Skin of body (tissue), 2 donors: ENCODE results near the gene NUTM2G. TPM values are rescaled to one million over a fixed set of nuclear protein-coding genes. Genes with fewer than 3 reads are reported as not detected.
"Not testable (repeated sequence)": the region's sequence is repeated elsewhere in the genome, so short reads cannot be mapped to it uniquely, and the experiment has no call there.

ENCODE experiments used
- DNase-seq: peaks from one replicate; lab custom pipeline; 2025; lab: John Stamatoyannopoulos, UW
- total RNA-seq: library from RNA; depleted of rRNA; stranded (reverse); fragments of >200 nt; gene quantifications from one replicate; pipeline ENCODE4 v1.2.3, GENCODE V29; 2014

NUTM2G gene, protein sequence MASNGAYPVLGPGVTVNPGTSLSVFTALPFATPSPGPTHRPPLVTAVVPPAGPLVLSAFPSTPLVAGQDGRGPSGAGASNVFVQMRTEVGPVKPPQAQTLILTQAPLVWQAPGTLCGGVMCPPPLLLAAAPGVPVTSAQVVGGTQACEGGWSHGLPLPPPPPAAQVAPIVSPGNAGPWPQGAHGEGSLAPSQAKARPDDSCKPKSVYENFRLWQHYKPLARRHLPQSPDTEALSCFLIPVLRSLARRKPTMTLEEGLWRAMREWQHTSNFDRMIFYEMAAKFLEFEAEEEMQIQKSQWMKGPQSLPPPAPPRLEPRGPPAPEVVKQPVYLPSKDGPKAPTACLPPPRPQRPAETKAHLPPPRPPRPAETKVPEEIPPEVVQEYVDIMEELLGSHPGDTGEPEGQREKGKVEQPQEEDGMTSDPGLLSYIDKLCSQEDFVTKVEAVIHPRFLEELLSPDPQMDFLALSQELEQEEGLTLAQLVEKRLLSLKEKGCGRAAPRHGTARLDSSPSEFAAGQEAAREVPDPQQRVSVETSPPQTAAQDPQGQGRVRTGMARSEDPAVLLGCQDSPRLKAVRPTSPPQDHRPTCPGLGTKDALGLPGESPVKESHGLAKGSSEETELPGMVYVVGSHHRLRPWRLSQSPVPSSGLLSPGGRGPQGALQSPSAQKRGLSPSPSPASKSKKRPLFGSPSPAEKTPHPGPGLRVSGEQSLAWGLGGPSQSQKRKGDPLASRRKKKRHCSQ
- not detected for total RNA-seq

DNA sequence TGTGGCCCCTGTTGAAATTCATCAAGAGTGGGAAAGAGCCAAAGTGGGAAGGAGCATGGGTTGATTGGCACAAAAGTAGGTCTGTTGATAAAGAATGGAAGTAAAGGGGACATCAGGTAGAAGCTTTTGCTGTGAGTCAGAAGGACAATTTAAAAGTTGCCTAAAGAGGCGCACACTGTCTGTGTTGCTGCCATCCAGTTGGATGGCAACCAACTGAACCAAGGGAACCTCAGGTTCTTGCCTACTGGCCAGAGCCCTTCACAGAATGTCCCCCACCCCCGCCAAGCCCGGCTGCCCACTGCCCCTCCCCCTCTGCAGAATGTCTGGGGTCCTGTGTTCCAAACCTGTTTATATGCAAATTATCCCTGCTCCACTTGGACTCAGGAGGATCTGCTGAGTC lies at the start of gene NUTM2G:
Gene NUTM2G (plus strand): TSS at position 301 of the 400 bp plus-strand sequence. CDS start 182 bp downstream, outside the sequence.
- not testable (repeated sequence) for DNase-seq

DNA sequence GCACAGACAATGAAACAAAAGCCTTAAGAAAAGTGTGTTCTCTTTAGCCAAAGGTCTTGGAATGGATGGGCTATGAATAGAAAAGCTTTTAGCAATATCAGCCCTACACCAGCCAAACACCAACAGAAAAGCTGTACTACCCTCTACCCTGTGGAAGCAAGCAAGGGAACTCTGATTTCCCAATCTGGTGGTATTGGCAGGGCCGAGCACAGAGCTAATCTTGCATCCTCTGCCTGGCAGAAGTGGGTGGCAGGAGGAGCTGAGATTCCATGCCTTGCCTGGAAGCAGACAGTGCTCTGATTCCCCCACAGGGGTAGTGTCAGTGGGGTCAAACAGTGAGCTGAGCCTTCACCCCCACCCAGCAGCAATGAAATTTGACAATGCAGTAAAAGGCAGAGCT lies 44.7 kb upstream of the NUTM2G start:
- no peak for DNase-seq

DNA sequence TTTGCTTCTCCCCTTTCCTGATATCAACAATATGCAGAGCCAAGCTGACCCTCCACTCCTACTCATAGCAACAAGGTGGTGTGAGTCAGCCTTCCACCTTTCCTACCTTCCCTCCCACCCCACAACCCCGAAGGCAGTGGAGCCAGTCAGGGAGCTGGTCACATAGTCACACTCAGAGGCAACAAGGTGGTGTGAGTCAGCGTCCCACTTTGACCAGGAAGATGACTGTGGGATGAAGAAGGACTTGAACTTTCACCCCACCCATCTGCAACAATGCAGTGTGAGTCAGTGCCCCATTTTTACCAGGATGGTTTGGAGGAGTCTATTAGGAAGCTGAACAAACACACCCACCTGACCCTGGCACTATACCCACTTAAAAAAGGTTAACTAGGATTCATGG lies 44.2 kb upstream of the NUTM2G start:
- no peak for DNase-seq

DNA sequence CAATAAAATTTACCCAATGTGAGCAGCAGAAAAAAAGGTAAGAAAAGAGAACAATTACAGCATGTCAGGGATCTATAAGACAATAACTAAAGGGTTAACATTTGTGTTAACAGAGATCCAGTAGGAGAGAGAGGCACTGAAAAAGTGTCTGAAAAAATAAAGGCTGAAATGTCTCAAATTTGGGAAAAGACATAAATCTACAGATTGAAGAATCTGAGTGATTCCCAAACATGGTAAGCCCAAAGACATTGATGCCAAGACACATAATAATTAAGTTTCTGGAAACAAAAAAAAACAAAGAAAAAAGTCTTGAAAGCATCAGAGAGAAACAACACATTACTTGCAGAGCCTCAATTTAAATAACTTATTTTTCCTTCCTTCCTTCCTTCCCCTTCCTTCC lies 43.2 kb upstream of the NUTM2G start:
- DNase-seq, result no peak

DNA sequence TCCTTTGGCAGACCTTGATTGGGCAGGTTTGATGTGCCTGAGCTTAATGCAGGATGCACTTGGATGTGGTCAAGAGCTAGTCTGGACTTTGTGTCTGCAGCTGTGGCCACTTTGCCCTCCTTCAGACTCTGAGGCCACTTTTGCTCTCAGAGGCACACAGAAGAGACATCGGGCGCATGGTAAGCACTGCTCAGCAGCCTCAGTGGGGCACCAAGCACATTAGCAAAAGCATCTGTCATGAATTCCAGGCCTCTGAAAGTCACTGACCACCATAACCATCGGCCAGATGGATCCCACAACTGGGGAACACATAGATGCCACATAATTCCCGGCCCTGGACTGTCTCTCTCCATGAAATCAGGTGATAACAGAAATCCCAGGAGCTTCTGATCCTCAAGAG lies 40.1 kb upstream of the NUTM2G start:
- no peak for DNase-seq

DNA sequence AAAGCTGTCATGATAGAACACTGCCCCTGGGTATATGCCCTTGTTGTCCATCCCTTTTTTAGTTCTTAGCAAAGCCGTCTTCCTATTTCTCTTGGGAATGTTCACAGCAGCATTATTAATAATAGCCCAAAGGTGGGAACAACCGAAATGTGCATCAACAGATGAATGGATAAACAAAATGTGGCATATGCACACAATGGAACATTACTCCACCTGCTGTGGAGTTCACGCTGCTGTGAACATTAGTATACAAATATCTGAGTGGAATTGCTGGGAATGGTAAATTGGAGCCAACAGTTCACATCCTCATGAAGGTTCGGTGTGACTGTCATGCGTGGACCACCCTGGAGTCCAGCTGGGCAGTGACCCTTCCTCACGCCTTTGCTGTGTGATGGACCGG lies 36.5 kb upstream of the NUTM2G start:
- DNase-seq, result no peak

DNA sequence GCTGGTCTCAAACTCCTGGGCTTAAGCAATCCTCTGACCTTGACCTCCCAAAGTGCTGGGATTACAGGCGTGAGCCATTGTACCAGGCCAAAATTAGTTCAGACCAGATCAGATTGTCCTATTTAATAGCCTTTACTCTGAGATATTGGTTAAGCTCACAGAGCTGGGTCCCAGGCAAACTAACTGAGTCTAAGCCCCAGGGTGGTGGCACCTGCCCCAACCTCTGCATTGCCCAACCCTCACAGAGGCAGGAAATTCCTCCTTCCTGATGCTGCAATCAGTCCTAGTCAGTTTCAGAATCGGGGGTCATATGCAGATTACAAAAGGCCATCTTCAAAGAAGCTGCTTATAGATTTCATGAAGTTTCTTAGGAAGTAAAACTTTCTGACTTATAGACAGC lies 28.6 kb upstream of the NUTM2G start:
- DNase-seq, result not testable (repeated sequence)

DNA sequence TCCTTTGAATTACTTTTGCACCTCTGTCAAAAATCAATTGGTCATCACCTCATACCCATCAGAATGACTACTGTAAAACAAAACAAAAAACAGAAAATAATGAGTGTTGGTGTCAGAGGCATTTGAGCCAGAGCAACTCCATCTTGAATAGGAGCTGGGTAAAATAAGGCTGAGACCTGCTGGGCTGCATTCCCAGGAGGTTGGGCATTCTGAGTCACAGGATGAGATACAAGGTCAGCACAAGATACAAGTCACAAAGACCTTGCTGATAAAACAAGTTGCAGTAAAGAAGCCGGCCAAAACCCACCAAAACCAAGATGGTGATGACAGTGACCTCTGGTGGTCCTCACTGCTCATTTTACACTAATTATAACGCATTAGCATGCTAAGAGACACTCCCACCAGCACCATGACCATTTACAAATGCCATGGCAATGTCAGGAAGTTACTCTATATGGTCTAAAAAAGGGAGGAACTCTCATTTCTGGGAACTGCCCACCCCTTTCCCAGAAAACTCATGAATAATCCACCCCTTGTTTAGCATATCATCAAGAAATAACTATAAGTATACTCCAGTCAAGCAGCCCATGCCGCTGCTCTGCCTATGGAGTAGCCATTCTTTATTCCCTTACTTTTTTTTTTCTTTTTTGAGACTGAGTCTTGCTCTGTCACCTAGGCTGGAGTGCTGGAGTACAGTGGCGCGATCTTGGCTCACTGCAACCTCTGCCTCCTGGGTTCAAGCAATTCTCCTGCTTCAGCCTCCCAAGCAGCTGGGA lies 23.5 kb upstream of the NUTM2G start:
- not testable (repeated sequence) for DNase-seq

DNA sequence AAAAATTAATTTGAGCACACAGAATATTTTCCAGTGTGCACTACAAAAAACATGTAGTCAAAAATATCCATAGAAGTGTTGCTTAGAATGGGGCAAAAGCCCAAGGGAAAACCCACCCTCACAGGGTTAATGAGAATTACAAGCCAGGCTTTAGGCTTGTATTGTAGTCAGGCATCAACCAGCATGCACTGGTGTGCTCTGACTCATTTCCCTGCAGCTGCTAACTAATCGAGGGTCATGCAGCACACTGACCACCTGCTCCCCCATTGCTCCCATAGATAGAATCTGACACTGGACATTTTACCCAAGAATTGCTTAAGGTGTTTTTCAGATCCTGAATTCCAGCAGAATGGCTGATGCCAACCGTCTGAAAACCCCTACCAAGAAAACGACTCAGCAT lies 20.2 kb upstream of the NUTM2G start:
- DNase-seq, result not testable (repeated sequence)

DNA sequence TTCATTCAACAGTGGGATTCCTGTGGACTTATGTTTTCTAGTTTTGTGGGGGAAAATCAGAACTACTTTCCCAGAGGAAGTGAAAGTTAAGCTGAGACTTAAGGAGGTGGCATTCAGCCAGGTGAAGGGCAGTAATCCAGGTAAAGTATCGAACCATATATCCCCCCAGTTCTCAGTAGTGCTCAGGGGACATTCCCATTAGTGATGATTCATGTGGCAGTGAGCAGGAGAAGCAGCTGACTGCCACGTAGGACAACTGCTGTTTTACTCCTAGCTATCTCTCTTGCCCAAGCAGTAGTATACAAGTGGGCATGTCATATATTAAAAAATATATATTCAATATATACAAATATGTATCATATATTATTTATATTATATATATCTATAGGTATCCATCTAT lies 13.1 kb upstream of the NUTM2G start:
- DNase-seq, result not testable (repeated sequence)

DNA sequence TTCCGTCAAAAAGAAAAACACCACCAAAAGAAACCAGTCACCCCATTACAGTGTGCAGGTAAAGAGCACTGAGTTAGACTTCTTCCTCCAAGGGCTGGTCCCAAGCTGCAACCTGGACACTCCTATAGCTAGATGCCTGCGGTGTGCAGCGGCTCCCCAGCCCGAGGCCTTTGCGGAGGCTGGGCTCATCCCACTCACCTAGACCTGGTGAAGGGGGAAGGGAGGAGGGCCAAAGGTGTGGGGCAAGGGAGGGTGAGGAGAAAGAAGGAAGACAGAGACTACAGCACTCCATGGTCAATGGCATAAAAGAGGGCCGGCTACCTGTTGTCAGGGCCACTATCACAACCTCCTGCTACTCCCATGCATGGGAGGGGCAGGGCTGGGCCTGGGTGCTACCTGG lies 12.1 kb upstream of the NUTM2G start:
- DNase-seq, result not testable (repeated sequence)

DNA sequence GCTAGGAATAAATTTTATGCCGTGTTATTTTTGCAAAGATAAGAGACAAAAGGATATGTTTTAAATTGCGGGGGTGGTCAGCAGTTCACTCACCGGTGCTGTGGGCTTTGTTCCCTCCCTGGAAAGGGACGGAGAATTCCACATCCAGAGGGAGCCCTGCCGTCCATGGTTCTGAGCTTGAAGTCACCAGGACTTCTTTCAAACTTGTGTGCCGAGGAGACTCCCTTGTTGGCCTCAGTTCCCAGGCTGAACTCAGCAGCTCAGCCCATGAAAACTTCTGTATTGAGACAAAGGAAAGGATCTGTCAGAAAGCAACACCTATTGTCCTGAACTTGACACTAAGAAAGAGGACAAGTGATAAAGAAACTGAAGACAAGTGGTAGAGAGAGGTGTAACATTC lies 10.1 kb upstream of the NUTM2G start:
- DNase-seq, result not testable (repeated sequence)

DNA sequence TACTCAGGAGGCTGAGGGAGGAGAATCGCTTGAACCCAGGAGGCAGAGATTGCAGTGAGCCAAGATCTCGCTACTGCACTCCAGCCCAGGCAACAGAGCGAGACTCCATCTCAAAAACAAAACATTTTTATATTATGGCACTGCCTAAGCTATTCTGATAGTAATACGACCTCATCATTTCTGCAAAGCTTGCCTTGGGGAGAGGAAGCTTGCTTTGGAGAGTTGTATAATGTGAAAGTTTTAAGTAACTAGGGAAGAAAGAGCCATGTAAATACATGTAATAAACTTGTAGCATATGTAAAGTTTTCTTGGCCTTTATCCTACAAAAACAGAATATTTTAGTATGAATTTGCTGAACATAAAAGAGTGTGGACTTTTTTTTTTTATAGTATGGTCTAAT lies 7.8 kb upstream of the NUTM2G start:
- DNase-seq, result not testable (repeated sequence)

DNA sequence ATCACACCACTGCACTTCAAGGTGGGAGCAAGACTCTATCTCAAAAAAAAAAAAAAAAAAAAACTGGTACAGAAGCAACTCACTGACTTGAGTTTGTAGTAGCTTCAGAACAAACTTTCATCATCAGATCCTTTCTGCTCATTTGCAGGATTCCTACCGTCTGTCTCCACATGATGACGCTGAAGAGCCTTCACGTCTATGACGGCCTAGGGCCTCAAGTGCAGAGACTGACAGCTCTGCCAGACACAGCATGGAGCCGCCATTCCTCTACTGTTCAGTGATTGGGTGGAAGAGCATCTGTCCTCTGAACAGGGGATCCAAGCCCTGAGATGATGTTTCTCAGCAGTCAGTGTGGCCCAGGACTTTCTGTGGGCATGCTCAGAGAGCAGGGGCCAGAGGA lies 3.1 kb upstream of the NUTM2G start:
- not testable (repeated sequence) for DNase-seq

DNA sequence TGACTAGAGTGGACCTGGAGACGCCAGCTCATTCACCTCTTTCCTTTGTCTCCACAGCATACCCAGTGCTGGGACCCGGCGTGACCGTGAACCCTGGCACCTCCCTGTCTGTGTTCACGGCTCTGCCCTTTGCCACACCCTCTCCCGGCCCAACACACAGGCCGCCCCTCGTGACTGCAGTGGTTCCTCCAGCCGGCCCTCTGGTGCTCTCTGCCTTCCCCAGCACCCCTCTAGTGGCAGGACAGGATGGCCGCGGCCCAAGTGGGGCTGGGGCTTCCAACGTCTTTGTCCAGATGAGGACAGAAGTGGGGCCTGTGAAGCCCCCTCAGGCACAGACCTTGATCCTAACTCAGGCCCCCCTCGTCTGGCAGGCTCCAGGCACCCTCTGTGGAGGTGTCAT lies 3.0 kb downstream of the NUTM2G start:
- DNase-seq, result not testable (repeated sequence)

DNA sequence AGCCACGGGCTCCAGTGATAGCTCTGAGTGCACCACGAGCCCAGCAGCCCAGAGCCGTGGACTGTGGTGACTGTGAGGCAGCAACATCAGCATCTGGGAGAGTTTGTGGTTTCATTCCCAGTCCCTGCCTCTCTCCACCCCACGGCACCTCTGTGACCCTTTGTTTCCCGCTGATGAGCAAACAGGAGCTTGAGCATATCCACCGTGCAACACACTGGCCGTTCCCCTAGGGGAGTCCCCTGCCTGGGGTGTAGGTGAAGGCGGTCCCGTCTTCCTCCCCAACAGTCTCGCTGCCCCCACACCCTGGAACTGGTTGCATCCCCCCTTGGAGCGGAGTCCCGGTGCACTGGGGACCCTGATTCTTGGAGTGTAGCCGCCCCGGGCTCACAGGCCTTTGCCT lies 5.5 kb downstream of the NUTM2G start:
- not testable (repeated sequence) for DNase-seq

DNA sequence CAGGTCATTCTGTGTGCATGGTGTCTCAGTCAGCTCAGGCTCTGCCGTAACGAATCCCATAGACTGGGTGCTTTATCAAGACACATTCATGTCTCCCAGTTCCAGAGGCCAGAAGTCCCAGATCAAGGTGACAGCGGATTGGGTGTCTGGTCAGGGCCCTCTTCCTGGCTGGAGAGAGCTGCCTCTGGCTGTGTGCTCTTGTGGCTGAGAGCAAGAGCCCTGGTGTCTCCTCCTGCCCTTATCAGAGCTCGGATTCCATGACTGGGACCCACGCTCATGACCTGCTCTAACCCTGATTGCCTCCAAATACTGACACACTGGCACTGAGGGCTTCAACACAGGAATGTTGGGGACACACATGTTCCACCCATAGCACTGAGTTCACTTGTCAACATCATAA lies 6.1 kb downstream of the NUTM2G start:
- not testable (repeated sequence) for DNase-seq

DNA sequence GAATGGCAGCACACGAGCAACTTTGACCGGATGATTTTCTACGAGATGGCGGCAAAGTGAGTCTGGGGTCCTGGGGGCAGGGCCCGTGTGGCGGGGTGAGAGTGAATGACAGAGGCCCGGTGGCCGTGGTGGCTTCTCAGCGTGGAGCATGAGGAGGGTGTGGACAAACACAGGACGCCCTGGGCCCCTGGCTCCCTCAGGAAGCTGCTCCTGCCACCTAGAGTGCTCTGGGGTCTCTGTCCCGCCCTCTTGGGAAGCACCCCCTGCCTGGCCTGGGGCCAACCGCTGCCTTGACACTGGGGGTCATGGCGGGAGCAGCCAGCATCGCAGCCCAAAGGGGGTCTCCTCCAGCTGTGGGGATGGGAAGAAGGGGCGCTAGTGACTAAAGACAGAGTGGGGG lies 6.8 kb downstream of the NUTM2G start:
- DNase-seq, result not testable (repeated sequence)

DNA sequence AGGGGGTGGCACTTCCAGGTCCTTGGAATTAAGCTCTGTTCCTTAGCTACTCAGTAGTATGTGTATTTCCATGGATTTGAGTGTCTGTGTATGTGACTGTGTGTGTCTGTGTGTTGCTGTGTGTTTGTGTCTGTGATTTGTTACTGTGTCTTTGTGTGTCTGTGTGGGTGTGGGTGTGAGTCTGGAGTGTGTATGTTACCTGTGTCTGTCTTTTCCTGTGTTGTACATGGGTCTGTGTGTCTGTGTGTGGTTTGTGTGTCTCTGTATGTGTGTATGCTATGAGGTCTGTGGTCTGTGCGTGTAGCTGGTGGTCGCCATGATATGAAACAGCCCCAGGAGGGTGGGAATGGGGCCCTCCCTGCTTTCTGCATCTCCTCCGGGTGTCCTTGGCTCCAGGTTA lies 8.8 kb downstream of the NUTM2G start:
- DNase-seq, result not testable (repeated sequence)

DNA sequence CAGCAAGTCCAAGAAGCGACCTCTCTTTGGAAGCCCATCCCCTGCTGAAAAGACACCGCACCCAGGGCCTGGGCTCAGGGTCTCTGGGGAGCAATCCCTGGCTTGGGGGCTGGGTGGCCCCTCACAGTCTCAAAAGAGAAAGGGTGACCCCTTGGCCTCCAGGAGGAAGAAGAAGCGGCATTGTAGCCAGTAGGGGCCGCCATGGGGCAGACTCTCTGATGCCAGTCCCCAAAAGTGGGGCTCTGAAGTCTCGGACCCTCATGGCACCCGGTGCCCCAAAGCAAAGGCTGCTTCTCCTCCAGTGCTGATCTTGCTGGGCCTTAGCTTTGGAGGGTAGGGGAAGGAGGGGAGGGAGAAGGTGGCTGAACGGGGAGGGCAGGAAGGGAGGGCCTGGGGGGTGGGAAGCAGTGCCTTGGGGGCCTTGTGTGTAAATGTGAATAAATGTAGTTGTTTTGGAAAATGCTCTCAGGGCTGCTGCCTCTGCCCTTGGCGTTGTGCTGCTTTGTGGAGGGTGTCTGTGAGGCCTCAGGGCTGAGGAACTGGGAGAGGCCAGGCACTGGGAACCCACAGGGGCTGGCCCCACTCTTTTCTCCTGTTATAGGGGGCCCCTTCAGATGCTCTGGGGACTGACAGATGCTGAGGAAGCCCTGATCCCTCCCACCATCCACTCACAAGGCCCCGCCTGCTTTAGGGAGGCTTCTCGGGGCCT lies 10.5 kb downstream of the NUTM2G start:
- DNase-seq, result not testable (repeated sequence)

DNA sequence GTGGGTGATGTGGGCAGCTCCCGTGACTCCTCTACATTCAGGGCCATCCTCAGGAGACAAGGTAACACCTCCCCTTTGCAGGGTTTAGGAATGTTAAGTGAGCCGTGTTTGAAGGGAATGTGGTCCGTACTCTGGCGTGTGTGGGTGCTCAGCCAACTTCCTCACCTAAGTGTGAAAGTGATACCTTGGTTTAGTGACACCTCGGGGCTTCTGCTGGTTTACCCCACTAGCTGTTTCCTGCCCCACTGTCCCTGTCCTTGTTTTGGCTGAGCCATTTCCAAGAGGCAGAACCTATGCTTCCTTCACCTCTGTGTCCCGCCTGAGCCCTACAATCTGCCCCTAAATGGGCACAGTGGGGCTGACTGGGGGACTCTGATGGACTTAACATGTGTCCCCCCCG lies 12.3 kb downstream of the NUTM2G start:
- not testable (repeated sequence) for DNase-seq
